Measurements from ENCODE around the gene RCAN1.

RCAN1 gene

DNA sequence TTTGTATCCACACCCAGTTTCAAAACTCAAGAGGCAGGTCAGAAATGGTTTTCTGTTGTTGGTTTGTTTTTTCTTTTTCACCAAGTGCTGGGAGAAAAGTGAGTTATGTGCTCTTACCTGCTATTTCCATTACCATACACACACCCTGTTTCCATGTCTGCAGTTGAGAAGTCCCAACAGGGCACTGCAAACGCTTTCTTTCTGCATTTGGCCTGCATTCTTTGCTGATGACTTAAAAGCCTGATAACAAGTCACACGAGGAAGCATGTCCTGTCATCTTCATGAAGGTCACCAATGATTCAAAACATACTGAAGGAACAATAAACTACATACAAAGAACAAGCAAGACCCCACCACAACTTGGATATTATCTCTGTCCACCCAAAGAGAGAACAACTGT lies 78.1 kb downstream of the RCAN1 start:
- DNase-seq = no peak

DNA sequence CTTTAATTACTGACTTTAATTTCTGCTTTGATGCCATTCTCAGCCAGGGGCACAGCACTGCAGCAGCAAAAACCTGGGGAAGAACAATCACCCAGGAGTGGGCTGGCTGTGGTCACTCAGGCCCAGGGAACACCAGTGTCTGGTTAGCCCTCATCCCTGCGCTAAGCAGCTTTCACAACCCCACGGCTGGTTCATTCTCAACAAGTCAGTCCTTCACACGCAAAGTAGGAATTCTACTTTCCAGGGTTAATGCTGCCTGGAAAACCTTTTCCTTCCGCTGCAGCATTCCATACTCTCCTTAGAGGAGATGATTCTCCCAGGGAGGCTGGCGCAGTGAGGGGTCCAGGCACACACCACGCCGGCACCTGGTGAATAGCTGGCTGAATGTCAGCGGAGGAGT lies 78.6 kb downstream of the RCAN1 start:
- DNase-seq = peak; percentile 30

- no peak for DNase-seq
Measured at GRCh38 chr21:34535886-34536285, 79.0 kb downstream of the RCAN1 start.

DNA sequence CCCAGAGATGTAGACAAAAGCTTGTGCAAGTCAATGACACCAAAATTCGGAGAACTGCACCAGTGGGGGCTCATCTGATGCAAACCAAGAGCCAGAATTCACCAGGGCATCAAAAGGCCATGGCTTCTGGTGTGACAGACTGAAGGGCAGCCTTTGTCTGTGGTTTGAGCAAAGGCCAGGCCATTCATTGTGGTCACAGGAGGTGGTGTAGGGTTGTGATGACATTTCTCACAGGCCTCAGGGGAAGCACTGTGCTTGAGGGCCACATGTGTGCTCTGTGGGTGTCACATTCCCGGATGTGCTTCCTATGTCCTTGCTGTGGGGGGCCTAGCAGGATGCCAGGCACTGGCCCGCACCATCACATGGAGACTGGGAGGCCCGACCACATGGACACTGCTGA lies 80.4 kb downstream of the RCAN1 start:
- DNase-seq = no peak

- DNase-seq = no peak
Measured at GRCh38 chr21:34533938-34534337, 81.0 kb downstream of the RCAN1 start.

DNA sequence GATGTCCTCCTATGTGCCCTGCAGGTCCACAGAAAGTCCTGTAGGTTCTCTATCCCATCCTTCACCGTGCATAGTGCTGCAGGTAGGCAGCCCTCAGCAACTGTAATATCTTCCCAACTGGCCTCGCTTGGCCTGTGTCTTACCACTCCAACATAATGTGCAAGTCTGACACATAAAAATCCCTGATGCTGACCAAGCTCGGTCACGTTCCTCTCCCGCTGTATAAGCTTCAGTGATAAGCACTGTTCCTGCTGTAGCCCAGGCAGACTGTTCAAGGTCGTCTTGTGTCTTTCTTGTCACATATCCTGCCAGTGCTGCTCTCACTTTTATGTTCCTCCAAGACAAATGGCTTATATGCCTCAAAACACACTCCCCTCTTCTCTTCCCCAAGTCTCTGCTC lies 83.5 kb downstream of the RCAN1 start:
- no peak for DNase-seq

- no peak for DNase-seq
Measured at GRCh38 chr21:34530261-34530660, 84.7 kb downstream of the RCAN1 start.

GRCh38 chr21:34528131-34528561 lies 86.8 kb downstream of the RCAN1 start:
- DNase-seq = no peak

DNA sequence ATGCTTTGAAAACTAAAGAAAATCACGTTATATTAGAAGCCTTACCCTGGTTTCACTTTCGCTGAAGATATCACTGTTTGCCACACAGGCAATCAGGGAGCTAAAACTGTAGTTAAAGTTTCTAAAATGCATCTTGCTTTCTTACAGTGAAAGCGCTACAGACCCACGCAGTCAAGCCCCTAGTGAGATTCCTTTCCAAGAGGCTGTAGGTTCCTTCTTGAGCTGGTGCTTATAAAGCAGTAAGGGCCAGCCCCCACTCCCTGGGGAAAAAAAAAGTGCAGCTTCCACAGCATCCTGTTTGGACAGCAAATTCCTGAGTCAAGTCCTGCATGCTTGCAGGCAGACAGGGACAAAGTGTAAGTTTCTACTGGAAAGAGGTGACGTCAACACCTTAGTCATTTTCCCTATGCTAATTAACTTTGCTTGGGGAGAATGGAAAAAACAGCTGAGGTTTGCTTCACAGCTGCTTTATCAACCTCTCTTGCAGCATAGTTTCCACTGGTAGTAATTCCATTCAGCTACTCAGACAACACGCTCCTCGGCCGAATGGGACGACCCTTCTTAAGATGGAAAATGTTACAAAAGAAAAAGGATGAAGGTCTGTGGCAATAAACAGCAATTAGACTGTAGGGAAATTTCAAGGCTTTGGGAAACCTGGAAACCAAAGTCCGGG lies 88.2 kb downstream of the RCAN1 start:
- peak; percentile 22 for DNase-seq

DNA sequence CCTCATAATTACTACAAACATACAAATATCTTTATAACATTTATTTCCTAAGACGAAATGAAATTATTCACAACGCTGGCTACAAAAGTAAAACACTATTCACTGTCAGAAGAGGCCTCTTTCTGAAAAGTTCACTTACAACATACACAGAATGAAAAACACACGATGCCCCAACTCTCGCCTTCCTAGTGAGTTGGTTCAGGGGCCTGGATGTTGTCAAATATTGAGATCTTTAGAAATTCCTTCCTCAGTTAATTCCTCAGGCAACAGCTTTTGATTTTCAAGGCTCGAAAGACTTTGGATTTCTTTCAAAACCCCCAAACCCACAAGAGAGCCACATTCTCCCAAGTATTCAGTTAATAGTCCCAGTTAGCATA lies 88.7 kb downstream of the RCAN1 start:
- DNase-seq = no peak

- DNase-seq = no peak
Measured at GRCh38 chr21:34524646-34525601, 90.0 kb downstream of the RCAN1 start.

GRCh38 chr21:34523019-34523555 lies 91.8 kb downstream of the RCAN1 start:
- DNase-seq = no peak

- no peak for DNase-seq
Measured at GRCh38 chr21:34522284-34522683, 92.6 kb downstream of the RCAN1 start.

DNA sequence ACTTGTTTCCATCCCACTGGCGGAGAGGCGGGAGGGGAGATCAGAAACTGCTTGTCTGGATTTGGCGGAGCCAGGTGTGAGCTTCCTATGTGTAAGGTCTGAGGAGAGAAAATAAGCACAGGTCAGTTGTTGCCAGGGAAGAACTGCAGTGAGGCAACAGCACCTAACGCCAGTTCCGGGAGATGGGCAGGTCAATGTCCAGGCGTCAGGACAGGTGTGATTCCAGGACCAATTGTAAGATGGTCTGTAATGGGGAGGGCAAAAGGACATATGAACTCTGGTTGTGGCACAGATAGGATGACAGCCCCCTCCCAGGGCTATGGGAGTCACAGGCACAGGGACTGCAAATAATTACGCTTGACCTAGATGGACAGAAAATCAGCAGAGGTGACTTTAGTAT lies 93.4 kb downstream of the RCAN1 start:
- no peak for DNase-seq

GRCh38 chr21:34520764-34521508 lies 94.0 kb downstream of the RCAN1 start:
- DNase-seq = no peak

DNA sequence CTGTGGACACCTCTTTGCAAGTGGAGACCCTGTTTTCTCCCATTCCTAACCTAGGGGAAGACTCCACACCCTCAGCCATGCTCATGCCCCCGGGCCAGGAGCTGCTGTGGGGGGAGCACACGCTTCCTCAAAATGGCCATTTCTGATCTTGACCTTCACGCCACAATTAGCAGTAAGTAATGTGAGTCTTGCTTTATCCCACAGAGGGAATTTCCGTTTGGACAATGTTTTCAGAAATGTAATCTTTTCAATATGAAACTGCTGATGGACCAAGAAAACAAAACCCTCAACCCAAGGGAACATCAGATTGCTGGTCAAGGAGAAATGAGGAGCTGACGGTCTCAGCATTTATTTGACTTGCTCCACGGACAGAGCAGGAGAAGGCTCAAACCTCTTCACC lies 94.6 kb downstream of the RCAN1 start:
- no peak for DNase-seq

- DNase-seq = no peak
Measured at GRCh38 chr21:34519694-34520093, 95.2 kb downstream of the RCAN1 start.

GRCh38 chr21:34519016-34519415 lies 95.9 kb downstream of the RCAN1 start:
- peak; percentile 15 for DNase-seq

- DNase-seq = no peak
Measured at GRCh38 chr21:34518301-34518700, 96.6 kb downstream of the RCAN1 start.

DNA sequence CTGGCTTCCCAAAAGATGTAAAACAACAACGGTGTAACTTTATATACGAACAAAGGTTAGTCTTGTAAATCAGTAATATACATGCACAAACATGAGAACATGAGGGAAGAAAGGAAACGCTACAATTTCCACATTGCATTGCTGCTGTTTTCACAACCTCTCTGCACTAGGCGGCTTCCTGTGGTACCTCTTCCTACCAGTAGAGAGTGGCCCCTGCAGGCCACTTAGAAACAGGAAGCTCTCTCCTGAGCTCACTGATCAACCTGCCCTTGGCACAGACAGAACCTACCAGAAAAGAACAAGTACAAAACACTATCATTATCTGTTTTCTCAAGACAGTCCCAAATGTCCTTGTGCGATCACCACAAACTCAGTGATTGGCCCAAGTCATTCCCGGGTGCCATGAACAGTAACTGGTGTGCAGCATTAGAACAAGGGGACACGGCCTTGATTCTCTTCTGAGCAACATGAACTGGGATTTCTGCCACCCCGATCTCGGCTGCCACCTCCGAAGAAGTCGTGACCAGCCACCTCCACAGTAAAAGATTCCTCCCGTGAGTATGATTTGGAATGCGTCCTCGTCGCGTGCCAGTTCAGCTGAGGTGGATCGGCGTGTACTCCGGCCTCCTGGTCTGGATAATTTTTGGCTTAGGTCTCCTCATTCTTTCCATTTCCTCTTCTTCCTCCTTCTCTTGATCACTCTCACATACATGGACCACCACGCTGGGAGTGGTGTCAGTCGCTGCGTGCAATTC lies 97.2 kb downstream of the RCAN1 start:
- DNase-seq = no peak

- no peak for DNase-seq
Measured at GRCh38 chr21:34517039-34517438, 97.9 kb downstream of the RCAN1 start.

DNA sequence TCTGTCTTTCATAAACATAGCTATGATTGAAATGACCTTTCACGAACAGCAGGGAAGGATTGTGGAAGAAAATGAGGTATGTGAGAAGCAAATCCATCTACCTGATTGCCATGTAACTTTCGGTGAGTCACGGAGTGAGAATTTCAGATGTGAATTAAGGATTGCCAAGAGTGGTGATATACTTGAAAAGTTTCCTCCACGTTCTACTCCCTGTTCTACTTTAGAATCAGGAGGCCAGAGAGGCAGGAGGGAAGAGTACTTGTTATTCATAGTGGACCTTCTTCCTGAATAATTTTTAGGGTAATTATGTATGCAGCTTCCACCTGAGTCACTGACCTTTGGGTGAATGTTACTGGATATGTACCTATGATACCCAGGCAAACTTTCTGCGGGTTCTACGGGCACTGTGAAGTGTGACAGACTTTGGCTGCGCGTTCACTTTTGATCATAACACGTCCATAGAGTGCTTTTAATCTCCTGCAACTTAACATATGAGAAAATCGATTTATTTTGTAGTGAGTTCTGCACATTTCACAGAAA lies 100.3 kb downstream of the RCAN1 start:
- no peak for DNase-seq
